ENCODE measurements around the gene CPNE1. TPM values are rescaled to one million over a fixed set of nuclear protein-coding genes. Genes with fewer than 3 reads are reported as not detected.

The CPNE1 gene
- total RNA-seq, 1 donor from 2014 or later, result 42.3 TPM

DNA sequence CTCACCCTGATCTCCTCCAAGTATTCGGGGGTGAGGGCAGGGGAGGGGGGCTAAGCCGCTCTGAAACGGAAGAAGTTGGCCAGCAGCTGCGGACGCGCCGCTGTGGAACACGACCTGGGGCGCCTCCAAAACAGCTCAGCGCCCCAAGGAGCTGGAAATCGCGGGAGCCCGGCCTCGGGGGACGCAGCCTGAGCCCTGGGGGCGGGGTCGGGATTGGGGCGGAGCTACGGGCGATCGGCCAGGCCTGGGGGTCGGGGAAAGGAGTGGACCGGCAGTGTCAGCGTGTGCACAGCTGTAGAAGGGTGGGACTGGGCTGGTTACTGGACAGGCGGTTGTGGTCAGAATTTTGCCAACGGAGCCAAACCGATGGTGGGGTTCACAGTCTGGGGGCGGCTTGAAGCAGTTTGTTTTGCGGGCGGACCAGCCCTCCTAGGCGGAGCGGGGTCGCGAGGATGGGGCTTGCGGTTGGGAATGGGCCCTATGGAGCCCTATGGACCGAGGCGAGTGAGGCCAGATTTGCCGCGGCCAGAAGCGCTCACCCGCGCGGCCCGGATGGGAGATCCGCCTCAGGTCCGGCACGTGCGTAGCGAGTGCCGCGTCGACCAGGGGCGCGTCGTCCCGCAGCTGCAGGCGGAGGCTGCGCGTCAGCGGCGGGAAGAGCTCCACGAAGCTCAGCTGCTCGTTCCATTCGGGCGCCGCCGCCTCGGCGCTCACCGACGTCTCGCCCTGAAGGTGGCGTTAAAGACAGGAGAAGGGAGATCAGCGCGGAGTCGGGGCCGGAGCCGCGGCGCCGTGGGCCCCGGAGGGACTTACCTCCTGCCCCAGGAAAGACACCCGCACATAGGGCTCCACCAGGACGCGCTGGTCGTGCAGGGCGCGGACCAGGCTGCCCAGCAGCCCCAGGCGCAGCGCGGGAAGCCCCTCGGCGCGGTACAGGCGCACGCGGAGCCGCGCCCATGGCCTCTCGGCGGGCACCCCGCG is 63.4 kb downstream of the CPNE1 start:
- DNase-seq (ENCODE audit: low spot score), result peak; percentile 70
- ATAC-seq, result peak; percentile 93

DNA sequence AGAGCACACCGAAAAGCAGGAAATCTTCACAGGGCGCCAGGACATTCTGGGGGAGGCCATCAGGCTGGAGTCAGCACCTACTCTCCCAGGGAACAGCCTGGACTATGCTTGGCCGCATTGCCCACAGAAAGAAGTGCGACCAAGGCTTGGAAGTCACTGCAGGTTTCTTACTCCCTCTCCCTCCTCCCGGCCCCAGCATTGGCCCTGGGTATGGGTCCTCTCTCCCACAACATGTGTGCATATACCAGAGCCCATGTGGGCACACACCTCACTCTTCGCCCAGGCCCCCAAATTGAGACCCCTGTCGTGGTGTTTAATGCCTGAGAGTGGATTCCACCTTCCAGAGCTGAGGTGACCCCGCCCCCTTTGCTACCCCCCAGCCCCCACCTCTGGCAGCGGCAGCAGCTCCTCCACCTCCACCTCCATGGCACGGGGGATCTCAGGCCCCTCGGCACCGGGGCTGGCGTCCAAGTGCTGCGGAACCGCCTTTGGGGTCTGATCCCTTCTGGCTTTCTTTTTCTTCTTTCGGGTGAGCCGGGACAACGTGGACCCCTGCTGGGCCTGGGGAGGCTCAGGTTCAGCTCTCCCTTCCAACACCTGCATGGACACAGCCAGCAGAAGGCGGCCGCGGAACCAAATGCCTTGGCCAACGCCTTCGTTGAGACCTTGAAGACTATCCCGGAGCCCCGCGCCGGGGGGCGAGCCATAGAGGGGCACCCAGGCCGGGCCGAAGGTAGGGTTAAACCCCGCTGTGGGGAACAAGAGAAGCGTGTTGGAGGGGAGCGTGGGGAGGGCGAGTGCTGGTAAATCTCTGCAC is 64.3 kb downstream of the CPNE1 start:
- no peak for ATAC-seq
- DNase-seq (ENCODE audit: low spot score), result no peak

DNA sequence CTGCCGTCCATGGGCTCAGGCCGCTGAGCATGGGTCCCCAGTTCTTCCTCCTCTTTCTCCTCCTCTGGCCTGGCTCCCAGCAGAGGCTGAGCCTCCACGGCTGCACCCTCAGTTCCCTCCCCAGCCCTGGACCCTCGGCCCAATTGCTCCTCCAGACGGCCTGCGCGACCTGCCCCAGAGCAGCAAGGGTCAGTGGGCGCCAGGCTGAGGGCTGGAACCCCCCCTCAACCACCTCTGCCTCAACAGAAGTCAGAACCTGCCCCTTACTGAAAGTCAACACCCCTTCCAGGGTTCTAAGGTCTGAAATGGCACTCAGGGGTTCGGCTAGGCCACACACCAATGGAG is 65.0 kb downstream of the CPNE1 start:
- DNase-seq (ENCODE audit: low spot score) (no peak), ATAC-seq (no peak)

DNA sequence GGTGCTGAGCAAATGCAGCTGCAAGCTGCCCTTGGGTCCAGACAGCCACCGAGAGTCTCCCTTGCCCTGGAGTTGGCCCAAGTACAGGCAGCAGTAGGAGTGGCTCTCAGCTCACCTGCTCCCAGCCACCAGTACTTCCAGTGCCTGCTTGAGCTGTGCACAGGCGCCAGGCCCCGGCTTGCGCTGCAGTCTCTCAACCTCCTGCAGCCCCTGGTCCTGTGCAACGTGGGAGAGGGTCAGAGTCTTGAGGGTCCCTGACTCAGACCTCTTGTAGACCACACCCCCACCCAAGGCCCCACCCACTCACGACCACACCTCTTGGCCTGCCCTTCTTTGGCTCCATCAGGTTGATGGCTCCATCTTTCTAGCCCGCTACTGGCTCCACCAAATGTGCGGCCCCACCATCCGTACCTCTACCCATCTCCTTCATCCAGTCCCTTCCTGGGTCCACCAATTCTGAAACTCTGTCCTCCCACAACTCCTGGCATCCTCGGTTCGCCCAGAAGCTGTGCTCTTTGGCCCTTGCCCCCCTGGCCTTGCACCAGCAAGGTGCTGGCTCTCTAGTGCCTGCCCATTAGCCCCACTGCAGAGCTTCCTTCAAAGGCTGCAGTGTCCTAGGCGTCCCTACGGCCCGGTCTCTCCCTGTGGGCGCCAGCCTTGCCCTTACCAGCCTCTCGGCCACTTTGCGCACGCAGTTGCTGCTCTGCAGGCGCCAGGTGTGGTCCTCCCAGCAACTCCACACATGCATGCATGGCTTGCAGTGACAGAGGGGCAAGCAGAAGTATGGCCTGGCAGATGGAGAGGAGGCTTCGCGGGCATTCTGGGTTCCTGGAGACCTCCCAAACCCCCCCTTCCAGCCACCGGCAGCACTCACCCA is 65.6 kb downstream of the CPNE1 start:
- ATAC-seq (peak; percentile 31), DNase-seq (ENCODE audit: low spot score) (no peak)

GRCh38 chr20:35598476-35598875 is 66.2 kb downstream of the CPNE1 start:
- DNase-seq (ENCODE audit: low spot score), result no peak
- no peak for ATAC-seq

GRCh38 chr20:35597186-35597585 is 67.5 kb downstream of the CPNE1 start:
- DNase-seq (ENCODE audit: low spot score) (no peak), ATAC-seq (no peak)

DNA sequence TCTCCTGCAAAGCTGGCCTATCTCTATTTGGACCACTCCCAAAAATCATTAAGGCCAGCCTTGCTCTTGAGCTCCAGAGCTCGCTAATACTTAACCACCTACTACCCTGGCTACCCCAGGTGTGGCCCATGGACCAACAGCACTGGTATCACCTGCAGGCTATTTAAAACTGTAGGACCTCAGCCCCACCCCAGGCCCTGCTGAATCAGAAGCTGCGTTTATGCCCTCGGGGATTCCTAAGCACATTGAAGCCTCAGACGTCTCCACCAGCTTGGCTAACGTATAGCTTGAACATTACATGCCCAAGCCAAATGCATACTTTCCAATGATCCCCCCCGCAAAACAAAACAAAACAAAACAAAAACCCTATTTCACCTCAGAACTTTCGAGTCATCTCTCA is 68.8 kb downstream of the CPNE1 start:
- ATAC-seq (no peak), DNase-seq (ENCODE audit: low spot score) (no peak)

DNA sequence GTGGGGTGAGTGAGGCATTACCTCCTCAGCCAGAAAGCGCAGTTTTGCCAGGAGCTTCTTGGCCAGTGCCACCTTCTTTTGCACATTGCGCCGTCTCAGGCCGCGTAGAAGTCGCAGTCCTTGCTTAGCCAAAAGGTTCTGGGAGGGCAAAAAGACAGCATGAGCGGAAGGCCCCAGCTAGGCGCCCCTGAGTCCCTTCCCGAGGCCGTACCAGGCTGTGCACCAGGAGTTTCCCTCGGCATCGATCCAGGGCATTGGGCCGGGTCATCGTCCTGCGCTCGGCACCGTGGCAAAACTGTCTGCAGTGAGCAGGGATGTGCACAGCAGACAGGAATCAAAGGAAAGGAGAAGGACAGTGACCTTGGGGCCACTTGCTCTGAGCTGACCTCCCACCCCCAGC is 69.2 kb downstream of the CPNE1 start:
- DNase-seq (ENCODE audit: low spot score) (no peak), ATAC-seq (peak; percentile 83)

DNA sequence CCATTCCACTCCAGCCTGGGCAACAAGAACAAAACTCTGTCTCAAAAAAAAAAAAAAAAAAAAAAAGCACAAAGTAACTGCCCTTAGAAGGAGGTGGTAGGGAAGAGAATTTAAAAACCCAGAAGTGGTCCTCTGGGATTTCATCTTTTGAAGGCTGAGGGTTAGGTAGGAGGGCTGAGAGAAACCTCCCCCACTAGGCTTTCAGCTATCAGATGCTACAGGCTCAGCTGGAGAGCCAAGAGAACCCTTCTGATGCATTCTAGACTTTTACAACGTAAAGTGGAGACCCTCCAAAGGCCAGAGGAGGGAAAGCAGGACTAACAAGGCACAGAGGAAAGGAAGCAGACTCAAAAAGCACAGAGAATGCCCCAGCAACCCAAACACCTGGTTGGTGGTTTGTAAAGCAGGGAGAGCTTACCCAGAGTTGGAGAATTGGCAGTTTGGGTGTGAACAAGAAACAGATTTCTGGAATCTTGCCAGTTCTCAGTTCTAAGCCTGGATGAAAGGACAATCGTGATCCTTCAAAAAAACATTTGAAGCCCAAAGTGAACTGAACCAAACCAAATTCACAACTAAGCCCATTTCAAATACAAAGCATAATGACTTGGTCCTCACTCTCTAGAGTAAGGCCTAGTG is 72.2 kb downstream of the CPNE1 start:
- DNase-seq (ENCODE audit: low spot score), result no peak
- no peak for ATAC-seq

- no peak for ATAC-seq
- DNase-seq (ENCODE audit: low spot score), result no peak
Observed at GRCh38 chr20:35588397-35588796, 76.3 kb downstream of the CPNE1 start.

DNA sequence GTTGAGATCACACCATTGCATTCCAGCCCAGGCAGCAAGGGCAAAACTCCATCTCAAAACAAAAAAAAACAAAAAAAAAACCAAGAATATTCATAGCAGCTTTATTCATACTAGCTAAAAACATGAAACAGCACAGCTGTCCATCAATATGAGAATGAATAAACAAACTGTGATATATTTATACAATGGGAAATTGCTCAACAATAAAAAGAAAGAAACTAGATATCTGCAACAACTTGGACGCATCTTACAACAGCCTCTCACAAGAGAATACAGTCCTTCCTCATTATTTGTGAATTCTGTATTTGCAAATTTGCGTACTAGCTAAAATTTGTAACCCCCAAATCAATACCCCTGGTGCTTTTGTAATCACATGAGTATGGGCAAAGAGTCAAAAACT is 77.3 kb downstream of the CPNE1 start:
- DNase-seq (ENCODE audit: low spot score) (no peak), ATAC-seq (no peak)

GRCh38 chr20:35586751-35587425 is 77.8 kb downstream of the CPNE1 start:
- DNase-seq (ENCODE audit: low spot score), result no peak
- no peak for ATAC-seq

GRCh38 chr20:35583636-35584560 is 80.8 kb downstream of the CPNE1 start:
- ATAC-seq (no peak), DNase-seq (ENCODE audit: low spot score) (no peak)

- no peak for DNase-seq (ENCODE audit: low spot score)
- ATAC-seq, result no peak
Observed at GRCh38 chr20:35582741-35583404, 81.8 kb downstream of the CPNE1 start.

- DNase-seq (ENCODE audit: low spot score), result no peak
- no peak for ATAC-seq
Observed at GRCh38 chr20:35582131-35582530, 82.6 kb downstream of the CPNE1 start.

- DNase-seq (ENCODE audit: low spot score), result no peak
Observed at GRCh38 chr20:35579196-35579595, 85.5 kb downstream of the CPNE1 start.

DNA sequence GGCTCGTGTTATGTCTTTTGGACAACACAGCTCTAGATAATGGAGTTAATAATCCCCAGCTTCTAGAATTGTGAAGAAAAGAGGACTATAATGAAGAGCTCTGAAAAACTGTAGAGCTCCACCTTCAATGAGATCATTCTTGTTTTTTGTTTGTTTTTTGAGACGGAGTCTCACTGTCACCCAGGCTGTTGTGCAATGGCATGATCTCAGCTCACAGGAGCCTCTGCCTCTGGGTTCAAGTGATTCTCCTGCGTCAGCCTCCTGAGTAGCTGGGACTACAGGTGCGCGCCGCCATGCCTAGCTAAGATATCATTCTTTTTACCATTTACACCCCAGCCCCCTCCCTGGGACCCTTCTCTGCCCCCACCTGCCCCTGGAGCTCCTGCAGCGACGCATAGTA is 86.2 kb downstream of the CPNE1 start:
- no peak for DNase-seq (ENCODE audit: low spot score)
- ATAC-seq, result no peak

More at GRCh38 chr20:35579196-35579595, 85.5 kb downstream of the CPNE1 start:
- no peak for ATAC-seq

DNA sequence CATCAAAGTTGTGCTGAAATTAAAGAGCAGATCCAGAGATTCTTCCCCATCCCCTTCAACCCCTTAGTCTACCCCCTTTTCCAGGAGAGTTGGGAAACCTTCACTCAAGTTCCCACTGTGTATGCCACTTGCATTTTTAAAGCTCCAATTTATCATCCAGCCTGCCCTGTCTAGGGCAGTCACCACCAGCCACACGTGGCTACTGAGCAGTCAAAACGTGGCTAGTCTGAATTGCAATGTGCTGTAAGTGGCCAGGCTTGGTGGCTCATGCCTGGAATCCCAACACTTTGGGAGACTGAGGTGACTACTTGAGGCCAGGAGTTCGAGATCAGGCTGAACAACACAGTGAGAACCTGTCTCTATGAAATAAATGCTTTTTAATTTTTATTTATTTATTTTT is 87.9 kb downstream of the CPNE1 start:
- ATAC-seq (no peak), DNase-seq (ENCODE audit: low spot score) (no peak)
